Head of caudate nucleus (tissue), 42 donors: Measurements from ENCODE around the gene FXYD3.

Source experiments
- DNase-seq, 42 donors: peaks; one replicate each; pipeline versions ENCODE4 v3.0.0 to v3.0.0-alpha.2; 2020 to 2021; ENCODE audit warnings: mixed read lengths in 7 of 42
- intact Hi-C: fragments of 100-400 bp; cut with DNase I; formaldehyde crosslinking; loops from one replicate; pipeline ENCODE4 v1.15.0; 2022

The FXYD3 gene, protein sequence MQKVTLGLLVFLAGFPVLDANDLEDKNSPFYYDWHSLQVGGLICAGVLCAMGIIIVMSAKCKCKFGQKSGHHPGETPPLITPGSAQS

DNA sequence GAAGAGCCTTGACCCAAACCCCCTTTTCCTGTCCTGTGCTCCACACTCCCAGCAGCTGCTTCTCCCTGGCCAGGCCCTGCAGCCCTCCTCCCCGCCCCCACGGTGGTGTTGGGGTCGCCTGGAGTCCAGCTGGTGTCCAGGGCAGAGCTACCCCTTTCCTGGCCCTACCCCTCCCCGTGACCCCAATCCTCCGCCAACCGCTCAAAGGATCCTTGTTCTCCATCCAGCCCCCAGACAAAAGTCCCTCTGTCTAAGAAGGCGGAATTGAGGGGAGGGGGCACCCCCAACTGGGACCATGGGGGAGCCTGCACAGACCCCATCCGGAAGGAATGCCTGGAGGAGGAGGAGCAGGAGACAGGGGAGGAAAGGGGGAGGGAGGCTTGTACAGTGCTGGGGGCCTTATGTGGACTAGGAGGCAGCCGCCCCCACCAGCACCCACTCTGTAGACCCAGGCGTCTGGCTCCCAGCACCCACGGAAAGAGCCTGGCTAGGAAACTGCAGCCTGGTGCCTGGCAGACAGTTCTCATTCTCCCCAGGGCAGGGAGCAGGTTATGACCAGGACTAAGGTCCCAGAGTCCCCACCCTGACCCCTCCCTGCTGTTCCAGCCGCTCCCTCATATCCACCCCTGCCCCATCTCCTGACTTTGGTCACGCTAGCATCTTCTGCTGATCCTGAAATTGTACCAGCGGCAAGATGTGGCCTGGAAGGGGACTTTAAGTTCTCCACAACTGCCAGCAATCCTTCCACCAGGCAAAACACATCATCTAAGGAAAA is at the start of gene FXYD3:
Gene FXYD3, plus strand, starts transcription at position 647 of the 775 bp plus-strand sequence. CDS start 3,554 bp downstream, outside the sequence.
- intact Hi-C loops: no loop called here
- peak; percentile 82 to 97 (median 92) for DNase-seq

DNA sequence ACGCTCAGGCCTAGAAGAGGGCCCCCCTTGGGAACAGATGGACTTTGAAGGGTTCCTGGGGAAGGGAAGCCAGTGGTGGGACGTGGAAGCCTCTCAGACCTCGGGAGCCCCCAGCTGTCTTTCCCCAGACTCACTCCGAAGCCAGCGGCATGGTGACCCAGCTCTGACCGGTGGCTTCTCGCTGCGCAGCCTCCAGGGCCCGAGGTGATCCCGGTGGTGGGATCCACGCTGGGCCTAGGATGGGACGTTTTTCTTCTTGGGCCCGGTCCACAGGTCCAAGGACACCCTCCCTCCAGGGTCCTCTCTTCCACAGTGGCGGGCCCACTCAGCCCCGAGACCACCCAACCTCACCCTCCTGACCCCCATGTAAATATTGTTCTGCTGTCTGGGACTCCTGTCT is 49.5 kb upstream of the FXYD3 start:
- no peak for DNase-seq
- intact Hi-C loops: loop anchor here (5.0 kb wide), 1 partner anchor 71 kb away; the partner anchor contains the start of genes FXYD1 and LGI4

DNA sequence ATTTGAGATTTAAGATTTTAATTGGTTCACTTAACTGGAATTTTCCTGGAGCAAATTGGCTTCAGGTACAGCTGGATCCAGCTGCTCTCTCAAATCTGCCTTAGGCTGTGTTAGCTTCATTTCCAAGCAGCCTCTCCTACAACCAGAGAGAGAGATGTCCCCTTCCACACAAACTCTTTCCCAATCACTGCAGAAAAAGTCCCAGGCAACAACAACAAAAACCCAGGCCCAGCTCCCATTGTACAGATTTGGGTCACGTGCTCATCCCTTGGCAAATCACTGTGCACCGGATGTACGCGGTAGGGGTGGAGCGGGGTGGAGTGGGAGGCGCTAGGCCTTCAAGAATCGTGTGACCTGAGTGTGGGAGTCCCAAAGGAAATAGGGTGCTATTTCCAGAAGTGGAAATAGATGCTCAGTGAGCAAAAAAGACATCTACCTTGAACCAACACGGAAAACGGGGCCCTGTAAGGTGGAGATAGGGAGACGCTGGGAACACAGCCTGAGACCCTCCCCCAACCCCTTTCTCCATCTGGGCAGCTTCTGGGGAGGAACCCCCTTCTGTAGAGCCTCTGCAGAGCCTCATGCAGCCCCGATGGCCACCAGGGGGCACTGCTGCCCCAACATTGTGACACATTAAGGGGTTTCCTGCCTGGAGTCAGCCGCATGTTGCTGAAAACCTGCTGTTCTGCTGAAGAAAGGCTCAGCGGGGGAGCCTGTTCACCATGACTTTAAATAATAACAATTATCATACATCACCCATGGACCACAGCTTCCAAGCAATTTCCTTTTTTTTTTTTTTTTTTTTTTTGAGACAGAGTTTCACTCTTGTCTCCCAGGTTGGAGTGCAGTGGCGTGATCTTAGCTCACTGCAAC is 48.7 kb upstream of the FXYD3 start:
- DNase-seq: peak; percentile 69 to 97 (median 92)
- intact Hi-C loops: loop anchor here (5.0 kb wide), 1 partner anchor 70 kb away; the partner anchor contains the start of genes FXYD1 and LGI4

DNA sequence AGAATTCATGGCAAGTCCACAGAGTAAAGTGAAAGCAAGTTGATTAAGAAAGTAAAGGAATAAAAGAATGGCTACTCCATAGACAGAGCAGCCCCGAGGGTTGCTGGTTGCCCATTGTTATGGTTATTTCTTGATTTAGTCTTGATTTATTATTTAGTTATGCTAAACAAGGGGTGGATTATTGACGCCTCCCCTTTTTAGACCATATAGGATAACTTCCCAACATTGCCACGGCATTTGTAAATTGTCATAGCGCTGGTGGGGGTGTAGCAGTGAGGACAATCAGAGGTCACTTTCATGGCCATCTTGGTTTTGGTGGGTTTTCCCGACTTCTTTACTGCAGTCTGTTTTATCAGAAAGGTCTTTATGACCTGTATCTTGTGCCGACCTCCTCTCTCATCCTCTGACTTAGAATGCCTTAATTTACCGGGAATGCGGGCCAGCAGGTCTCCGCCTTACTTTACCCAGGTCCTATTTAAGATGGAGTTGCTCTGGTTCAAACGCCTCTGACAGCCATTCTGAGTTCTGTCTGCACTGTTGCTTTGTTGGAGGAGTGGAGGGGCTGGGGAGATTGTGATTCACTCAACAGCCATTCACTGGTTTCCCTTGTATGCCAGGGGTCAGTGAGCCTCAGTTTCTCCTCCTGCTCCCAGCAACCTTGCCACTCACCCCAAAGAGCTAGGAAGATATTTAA is 46.5 kb upstream of the FXYD3 start:
- no peak for DNase-seq
- intact Hi-C loops: loop anchor here (5.0 kb wide), 1 partner anchor 68 kb away; the partner anchor contains the start of genes FXYD1 and LGI4

GRCh38 chr19:35069696-35070095 is 45.9 kb upstream of the FXYD3 start:
- intact Hi-C loops: loop anchor here (5.0 kb wide), 1 partner anchor 68 kb away; the partner anchor contains the start of genes FXYD1 and LGI4
- DNase-seq: no peak

DNA sequence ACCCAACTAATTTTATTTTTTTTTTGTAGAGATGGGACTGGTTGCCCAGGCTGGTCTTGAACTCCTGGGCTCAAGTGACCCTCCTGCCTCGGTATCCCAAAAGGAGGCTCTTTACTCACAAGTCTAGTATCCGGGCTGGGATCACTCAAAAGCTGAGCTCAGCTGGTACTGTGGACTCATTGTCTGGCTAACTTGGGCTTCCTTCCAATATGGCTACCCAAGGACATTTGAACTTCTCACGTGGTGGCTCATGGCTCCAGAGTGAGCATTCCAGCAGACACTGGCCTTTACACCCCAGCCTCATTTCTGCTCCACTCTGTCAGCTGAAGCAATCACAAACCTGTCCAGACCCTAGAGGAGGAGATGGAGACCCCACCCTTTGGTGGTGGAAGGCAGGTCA is 45.2 kb upstream of the FXYD3 start:
- intact Hi-C loops: no loop called here

DNA sequence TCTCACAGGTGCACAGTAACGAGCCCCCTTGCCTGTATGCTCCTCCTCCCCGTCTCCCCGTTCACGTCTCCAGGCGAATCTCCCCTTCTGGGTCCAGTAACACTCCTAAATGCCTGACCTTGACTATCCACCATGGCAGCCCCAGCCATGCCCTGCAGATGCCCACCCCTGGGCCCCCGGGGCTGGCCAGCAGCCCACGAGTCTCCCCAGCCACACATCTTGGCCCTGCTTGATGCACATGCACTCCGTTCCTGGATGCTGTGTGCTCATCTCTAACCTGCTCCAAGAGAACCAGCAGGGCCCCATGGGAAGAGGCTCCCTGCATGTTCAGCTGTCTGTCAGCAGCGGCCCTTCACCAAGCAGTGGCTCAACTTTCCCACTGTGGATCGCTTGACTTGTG is 42.1 kb upstream of the FXYD3 start:
- DNase-seq: no peak
- intact Hi-C loops: no loop called here

More for the DNA sequence above, 45.2 kb upstream of the FXYD3 start:
- DNase-seq: no peak

DNA sequence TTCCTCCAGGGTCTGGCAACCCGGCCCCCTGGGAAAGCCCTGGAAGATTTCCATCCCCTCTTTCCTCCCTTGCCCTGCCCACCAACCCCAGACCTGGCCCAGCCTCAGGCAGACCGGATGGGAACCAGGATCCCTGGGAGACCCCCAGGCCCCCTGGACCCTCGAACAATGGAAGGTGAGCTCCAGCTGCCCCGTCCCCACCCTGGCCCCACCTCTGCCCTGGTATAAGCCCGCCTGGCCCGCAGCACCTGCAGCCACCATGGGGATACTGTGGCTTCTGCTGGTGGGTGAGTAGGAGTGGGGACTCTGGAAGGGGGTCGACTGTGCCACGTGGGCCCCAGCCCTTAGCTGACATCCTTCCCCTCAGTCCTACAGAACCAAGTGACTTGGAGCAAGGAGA is 41.7 kb upstream of the FXYD3 start:
- DNase-seq: no peak
- intact Hi-C loops: no loop called here

- intact Hi-C loops: no loop called here
- no peak for DNase-seq
Observed at GRCh38 chr19:35074426-35075201, 41.0 kb upstream of the FXYD3 start.

- no peak for DNase-seq
- intact Hi-C loops: no loop called here
Observed at GRCh38 chr19:35075202-35076025, 40.2 kb upstream of the FXYD3 start.

DNA sequence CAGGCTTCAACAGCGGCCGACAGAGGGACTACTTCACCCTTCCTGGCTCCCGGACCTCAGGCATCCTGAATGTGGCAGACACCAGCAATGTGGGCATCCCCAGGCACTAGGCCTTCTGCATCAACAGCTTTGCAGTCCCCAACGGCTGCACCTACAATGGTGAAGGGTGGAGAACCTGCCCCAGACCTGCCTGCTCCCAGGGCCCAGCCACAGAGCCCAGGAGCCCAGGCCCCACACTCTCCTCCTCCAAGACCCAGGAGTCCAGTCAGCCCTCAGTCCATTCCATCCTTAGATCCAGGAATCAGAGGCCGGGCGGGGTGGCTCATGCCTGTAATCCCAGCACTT is 39.6 kb upstream of the FXYD3 start:
- intact Hi-C loops: no loop called here
- no peak for DNase-seq

GRCh38 chr19:35076657-35077056 is 39.0 kb upstream of the FXYD3 start:
- DNase-seq: no peak

GRCh38 chr19:35077411-35078223 is 38.0 kb upstream of the FXYD3 start:
- no peak for DNase-seq
- intact Hi-C loops: no loop called here

More at GRCh38 chr19:35076657-35077056, 39.0 kb upstream of the FXYD3 start:
- intact Hi-C loops: no loop called here

- no peak for DNase-seq
- intact Hi-C loops: no loop called here
Observed at GRCh38 chr19:35079826-35080225, 35.8 kb upstream of the FXYD3 start.

GRCh38 chr19:35080613-35081170 is 34.9 kb upstream of the FXYD3 start:
- DNase-seq: no peak
- intact Hi-C loops: no loop called here

GRCh38 chr19:35081201-35081600 is 34.4 kb upstream of the FXYD3 start:
- no peak for DNase-seq

More at GRCh38 chr19:35081201-35081600, 34.4 kb upstream of the FXYD3 start:
- intact Hi-C loops: no loop called here
